OCI-LY7 (cell line): ENCODE results near the gene ADAM22. TPM values are rescaled to one million over a fixed set of nuclear protein-coding genes. Genes with fewer than 3 reads are reported as not detected.

ENCODE experiments used
- BruUV-seq: library from RNA; stranded (reverse); fragments of 400-500 nt; replicated peaks from 2 replicates; lab custom pipeline; 2021; lab: Mats Ljungman, UMichigan
- CTCF ChIA-PET: fragments of 300-600 bp; sonication (Branson Sonifier 250); formaldehyde crosslinking; loops from one replicate; lab custom pipeline; 2022; ENCODE audit warnings: antibody characterized with exemption; ENCODE audit not compliant: unreplicated experiment; lab: Charles Lee
- POLR2A ChIA-PET: fragments of 300-600 bp; sonication (Branson Sonifier 250); formaldehyde crosslinking; loops from one replicate; lab custom pipeline; 2022; ENCODE audit warnings: antibody characterized with exemption; lab: Charles Lee
- DNase-seq: peaks from one replicate; pipeline ENCODE4 v3.0.0-alpha.2; 2015; ENCODE audit warnings: low spot score
- H2AFZ ChIP-seq: fragments of 200-600 bp; sonication (generic), shearing (Covaris generic); 2 replicates; pipeline ENCODE4 v1.6.1; 2014; ENCODE audit warnings: mild to moderate bottlenecking, antibody characterized with exemption, low read length, moderate library complexity
- H3K27ac ChIP-seq: fragments of 200-600 bp; sonication (generic); 2 replicates; pipeline ENCODE4 v1.5.1; 2014; ENCODE audit warnings: mixed run types, low read depth, mild to moderate bottlenecking, moderate library complexity, low read length, inconsistent platforms; ENCODE audit not compliant: poor library complexity, severe bottlenecking
- H3K36me3 ChIP-seq: fragments of 200-600 bp; sonication (generic); 2 replicates; pipeline ENCODE4 v1.6.1; 2014; ENCODE audit warnings: mild to moderate bottlenecking, antibody characterized with exemption, low read length, moderate library complexity, mixed read lengths; ENCODE audit not compliant: insufficient read depth
- H3K4me1 ChIP-seq: fragments of 200-600 bp; sonication (generic); 2 replicates; pipeline ENCODE4 v1.5.1; 2014; ENCODE audit warnings: mild to moderate bottlenecking, low read length; ENCODE audit not compliant: insufficient read depth, poor library complexity, severe bottlenecking
- H3K4me2 ChIP-seq: fragments of 200-600 bp; sonication (generic); 2 replicates; pipeline ENCODE4 v1.6.1; 2014; ENCODE audit warnings: mild to moderate bottlenecking, low read length
- H3K4me3 ChIP-seq: fragments of 200-600 bp; sonication (generic); 2 replicates; pipeline ENCODE4 v1.5.1; 2014; ENCODE audit warnings: mild to moderate bottlenecking, low read depth, low read length; ENCODE audit not compliant: poor library complexity, severe bottlenecking
- H3K79me2 ChIP-seq: fragments of 200-600 bp; sonication (generic); 2 replicates; pipeline ENCODE4 v1.6.1; 2016; ENCODE audit warnings: low read depth, mild to moderate bottlenecking, low read length, moderate library complexity, mixed read lengths; ENCODE audit not compliant: insufficient read depth
- H3K9me2 ChIP-seq: fragments of 200-600 bp; sonication (generic); 2 replicates; pipeline ENCODE4 v1.6.1; 2016; ENCODE audit warnings: mild to moderate bottlenecking, low read length, mixed read lengths; ENCODE audit not compliant: insufficient read depth
- H3K9me3 ChIP-seq: fragments of 200-600 bp; sonication (generic); 2 replicates; pipeline ENCODE4 v1.6.1; 2014; ENCODE audit warnings: mild to moderate bottlenecking, mixed run types, low read length, mixed read lengths
- H4K20me1 ChIP-seq: fragments of 200-600 bp; sonication (generic); 2 replicates; pipeline ENCODE4 v1.6.1; 2014; ENCODE audit warnings: mild to moderate bottlenecking, antibody characterized with exemption, low read length, moderate library complexity, mixed read lengths; ENCODE audit not compliant: insufficient read depth
- CTCF ChIP-seq: fragments of 200-600 bp; sonication (generic); conservative IDR thresholded peaks from 2 replicates; pipeline ENCODE4 v1.5.1; 2014; ENCODE audit warnings: mild to moderate bottlenecking, antibody characterized with exemption, low read length, moderate library complexity, mixed read lengths
- EZH2phosphoT487 ChIP-seq: fragments of 200-600 bp; sonication (generic); IDR thresholded peaks from 2 replicates; pipeline ENCODE4 v1.6.1; 2018; ENCODE audit warnings: low read depth, borderline replicate concordance, mild to moderate bottlenecking, mixed run types, antibody characterized with exemption, low read length, moderate library complexity, mixed read lengths
- intact Hi-C: fragments of 100-400 bp; cut with micrococcal nuclease; formaldehyde crosslinking; loops from one replicate; pipeline ENCODE4 v1.10.0; 2022; ENCODE audit not compliant: unreplicated experiment
- total RNA-seq, 2 experiments: library from RNA; depleted of rRNA in 1 of 2; stranded (reverse); fragments of >200 nt in 1 of 2; shearing (Covaris generic) in 1 of 2; gene quantifications; 2 replicates each; pipeline ENCODE4 v1.2.3, GENCODE V29; 2014 to 2022

ADAM22 gene
- total RNA-seq, 2 experiments from 2014 or later: 12.0 to 13.6 TPM

GRCh38 chr7:88057655-88058054 is 123.6 kb downstream of the ADAM22 start:
- CTCF ChIA-PET: no interaction called here
- Histone ChIP-seq H3K36me3 (no peaks in the 10 kb centered on the region), H3K79me2 (no peaks in the 10 kb centered on the region), H3K4me3 (no peak overlapping the region), H3K9me2 (no peaks in the 10 kb centered on the region), H3K4me1 (no peaks in the 10 kb centered on the region), H3K4me2 (no peak overlapping the region), H3K9me3 (no peaks in the 10 kb centered on the region), H4K20me1 (no peaks in the 10 kb centered on the region), H2AFZ (no peak overlapping the region), H3K27ac (no peak overlapping the region)
- POLR2A ChIA-PET: interaction anchor here (0.6 kb wide), 1 partner anchor 40 kb away, joined by 3 read pairs; no protein-coding TSS in a partner anchor
- BruUV-seq: no TSS peak
- TF ChIP-seq EZH2phosphoT487 (no peak), CTCF (no peak)
- no peak for DNase-seq
- intact Hi-C loops: no loop called here

- CTCF ChIA-PET: no interaction called here
- Histone ChIP-seq H3K36me3 (no peaks in the 10 kb centered on the region), H2AFZ (no peak overlapping the region), H3K79me2 (no peaks in the 10 kb centered on the region), H3K4me2 (no peak overlapping the region), H3K9me2 (no peaks in the 10 kb centered on the region), H3K4me1 (no peaks in the 10 kb centered on the region), H3K9me3 (no peaks in the 10 kb centered on the region), H4K20me1 (no peaks in the 10 kb centered on the region), H3K4me3 (no peak overlapping the region), H3K27ac (no peak overlapping the region)
- no peak for DNase-seq
- TF ChIP-seq EZH2phosphoT487 (no peak), CTCF (no peak)
- BruUV-seq: no TSS peak
- POLR2A ChIA-PET: interaction anchor here (0.9 kb wide), 1 partner anchor 34 kb away, joined by 3 read pairs; no protein-coding TSS in a partner anchor
- intact Hi-C loops: no loop called here
Measured at GRCh38 chr7:88062238-88062637, 128.2 kb downstream of the ADAM22 start.

- no peaks in the 10 kb centered on the region for H3K4me1 ChIP-seq
Measured at GRCh38 chr7:88069093-88069492, 135.0 kb downstream of the ADAM22 start.

More at GRCh38 chr7:88069093-88069492, 135.0 kb downstream of the ADAM22 start:
- no peak for DNase-seq
- TF ChIP-seq EZH2phosphoT487 (no peak), CTCF (no peak)
- Histone ChIP-seq H3K36me3 (no peaks in the 10 kb centered on the region), H4K20me1 (0 out of 2 replicates have a peak, but pooled peaks cover 3% of the 10 kb centered on the region), H2AFZ (no peak overlapping the region), H3K9me2 (no peaks in the 10 kb centered on the region), H3K4me2 (no peak overlapping the region), H3K4me3 (no peak overlapping the region), H3K27ac (no peak overlapping the region), H3K79me2 (no peaks in the 10 kb centered on the region; the same call in 1 of the 2 replicates), H3K9me3 (no peaks in the 10 kb centered on the region)
- ChIA-PET CTCF (no interaction called here), POLR2A (no interaction called here)
- intact Hi-C loops: no loop called here
- BruUV-seq: no TSS peak
